Neuron (in vitro differentiated cells): ENCODE measurements around the gene PODXL.

ENCODE experiments used
- H2AFZ ChIP-seq: one replicate; pipeline ENCODE4 v1.6.1; 2013; ENCODE audit warnings: low read depth, mild to moderate bottlenecking, inconsistent platforms, low read length, moderate library complexity
- H3K27me3 ChIP-seq: one replicate; pipeline ENCODE4 v1.6.1; 2013; ENCODE audit warnings: low read length; ENCODE audit not compliant: insufficient read depth
- H3K36me3 ChIP-seq: one replicate; pipeline ENCODE4 v1.6.1; 2013; ENCODE audit warnings: low read length; ENCODE audit not compliant: insufficient read depth
- H3K4me1 ChIP-seq: one replicate; pipeline ENCODE4 v1.6.1; 2013; ENCODE audit warnings: low read length; ENCODE audit not compliant: insufficient read depth
- H3K4me3 ChIP-seq: 2 replicates; pipeline ENCODE4 v1.5.1; 2013; ENCODE audit warnings: mild to moderate bottlenecking, low read length, moderate library complexity
- H3K9me3 ChIP-seq: one replicate; pipeline ENCODE4 v1.6.1; 2013; ENCODE audit warnings: low read length

The PODXL gene

DNA sequence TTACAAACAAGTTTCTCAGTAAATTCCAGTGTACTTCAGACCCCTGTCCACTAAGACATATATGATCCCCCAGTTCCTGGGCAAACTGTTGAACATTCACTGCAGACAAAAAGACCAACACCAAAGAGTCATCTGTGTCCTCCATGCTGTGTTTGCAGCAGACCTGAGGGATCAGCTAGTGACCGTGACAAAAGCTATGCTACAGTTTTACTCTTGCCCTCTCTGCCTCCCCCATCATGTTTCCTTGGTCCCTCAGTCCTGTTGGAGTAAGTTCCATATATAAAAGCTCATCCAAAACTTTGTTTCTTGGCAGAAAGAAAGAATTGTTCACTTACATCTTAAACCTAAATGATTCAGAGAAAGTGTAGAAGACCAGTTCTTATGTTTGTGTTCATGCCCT is 56.1 kb downstream of the PODXL start:
- H3K36me3 ChIP-seq: peaks cover 88% of the 10 kb centered on the region
- no peaks in the 10 kb centered on the region for H3K9me3 ChIP-seq
- H3K4me1 ChIP-seq: peaks cover 20% of the 10 kb centered on the region
- no peaks in the 10 kb centered on the region for H3K27me3 ChIP-seq
- no peak overlapping the region for H3K4me3 ChIP-seq
- no peak overlapping the region for H2AFZ ChIP-seq

GRCh38 chr7:131499801-131500200 is 56.6 kb downstream of the PODXL start:
- Histone ChIP-seq H2AFZ (no peak overlapping the region), H3K4me3 (no peak overlapping the region), H3K4me1 (peaks cover 20% of the 10 kb centered on the region), H3K27me3 (no peaks in the 10 kb centered on the region), H3K36me3 (peaks cover 83% of the 10 kb centered on the region), H3K9me3 (no peaks in the 10 kb centered on the region)

GRCh38 chr7:131498237-131498885 is 58.1 kb downstream of the PODXL start:
- Histone ChIP-seq H3K4me1 (peaks cover 24% of the 10 kb centered on the region), H2AFZ (no peak overlapping the region), H3K9me3 (no peaks in the 10 kb centered on the region), H3K27me3 (no peaks in the 10 kb centered on the region), H3K4me3 (no peak overlapping the region), H3K36me3 (peaks cover 72% of the 10 kb centered on the region)

DNA sequence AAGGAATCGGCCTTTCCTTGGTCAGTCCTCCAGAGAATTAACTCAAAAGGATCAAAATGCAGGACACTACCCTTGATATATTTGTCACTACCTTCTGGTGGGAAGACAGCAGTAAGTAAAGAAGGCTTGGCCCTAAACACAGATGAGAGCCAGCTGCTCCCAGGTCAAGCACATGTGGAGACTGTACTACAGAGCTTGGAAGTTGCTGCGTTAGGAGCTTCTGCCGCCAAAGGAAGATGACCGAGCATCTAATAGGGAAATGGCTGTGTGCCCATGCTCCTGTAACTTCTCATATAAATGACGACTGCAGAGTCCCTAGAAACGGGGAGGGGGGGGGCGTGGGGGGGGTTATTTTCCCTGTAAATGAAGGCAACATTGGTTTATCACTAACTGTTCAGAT is 59.0 kb downstream of the PODXL start:
- no peaks in the 10 kb centered on the region for H3K9me3 ChIP-seq
- H3K4me1 ChIP-seq: peaks cover 24% of the 10 kb centered on the region
- no peaks in the 10 kb centered on the region for H3K27me3 ChIP-seq
- peaks cover 63% of the 10 kb centered on the region for H3K36me3 ChIP-seq
- no peak overlapping the region for H2AFZ ChIP-seq
- no peak overlapping the region for H3K4me3 ChIP-seq

DNA sequence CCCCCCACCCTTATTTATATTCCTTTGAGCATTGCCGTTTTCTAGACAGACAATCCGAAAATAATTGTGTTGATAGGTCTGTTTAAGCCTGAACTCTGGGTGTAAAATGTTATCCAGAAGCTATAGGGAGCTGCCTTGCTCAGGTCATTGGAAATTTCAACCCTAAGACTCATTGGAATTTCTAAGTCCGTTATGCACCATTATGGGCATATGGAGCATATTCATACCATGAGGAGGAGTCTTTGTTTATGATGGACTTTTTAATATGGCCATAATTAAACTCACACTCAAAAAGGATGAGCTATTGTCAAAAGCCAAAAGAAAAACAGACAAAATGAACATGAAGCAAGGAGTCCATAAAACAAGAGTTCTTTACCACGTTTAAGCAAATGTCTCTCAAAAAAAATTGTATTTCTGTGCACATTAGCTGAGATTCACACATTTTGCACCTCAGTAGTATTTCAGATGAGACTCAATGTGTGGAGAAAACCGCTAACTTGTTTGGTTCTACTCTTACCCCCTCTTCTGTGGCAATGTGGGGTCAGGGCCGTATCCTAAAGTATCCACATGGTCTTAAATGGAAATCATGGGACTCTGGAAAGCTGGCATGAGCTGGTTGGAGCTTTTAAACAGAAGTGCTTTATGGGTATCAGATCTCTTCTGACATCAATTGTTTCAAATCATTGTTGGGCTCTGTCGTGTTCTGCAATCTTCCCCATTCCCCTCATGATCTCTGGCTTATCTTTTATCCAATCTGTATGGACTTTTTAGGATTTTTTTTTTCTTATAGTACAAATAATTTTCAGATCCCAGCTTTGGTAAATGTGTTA is 60.5 kb downstream of the PODXL start:
- no peak overlapping the region for H3K4me3 ChIP-seq
- no peaks in the 10 kb centered on the region for H3K27me3 ChIP-seq
- peaks cover 17% of the 10 kb centered on the region for H3K4me1 ChIP-seq
- no peaks in the 10 kb centered on the region for H3K9me3 ChIP-seq
- H2AFZ ChIP-seq: no peak overlapping the region
- H3K36me3 ChIP-seq: peaks cover 53% of the 10 kb centered on the region

GRCh38 chr7:131494182-131494581 is 62.2 kb downstream of the PODXL start:
- Histone ChIP-seq H3K36me3 (peaks cover 40% of the 10 kb centered on the region), H3K4me3 (no peak overlapping the region), H2AFZ (no peak overlapping the region), H3K27me3 (no peaks in the 10 kb centered on the region), H3K9me3 (no peaks in the 10 kb centered on the region), H3K4me1 (peaks cover 11% of the 10 kb centered on the region)

DNA sequence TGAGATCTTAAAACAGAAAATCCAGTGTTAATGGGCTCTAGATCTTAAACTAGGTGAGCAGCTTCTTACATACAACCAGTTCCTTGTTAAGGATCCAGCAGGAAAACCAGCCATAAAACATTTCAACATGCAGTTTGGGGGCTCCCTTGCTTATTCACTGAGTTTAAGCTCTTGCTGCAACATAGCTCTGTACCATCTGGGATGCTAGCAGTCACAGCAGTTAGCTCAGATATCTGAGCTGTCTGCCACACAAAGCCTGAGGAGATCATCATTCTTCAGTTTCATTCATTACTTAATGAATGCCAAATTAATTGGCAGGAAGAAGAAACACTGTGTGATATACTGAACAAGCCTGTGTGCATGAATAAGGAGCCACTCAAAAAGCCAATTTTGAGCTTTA is 62.8 kb downstream of the PODXL start:
- Histone ChIP-seq H3K4me3 (no peak overlapping the region), H2AFZ (no peak overlapping the region), H3K36me3 (peaks cover 36% of the 10 kb centered on the region), H3K4me1 (peaks cover 11% of the 10 kb centered on the region), H3K27me3 (no peaks in the 10 kb centered on the region), H3K9me3 (no peaks in the 10 kb centered on the region)

- H3K27me3 ChIP-seq: no peaks in the 10 kb centered on the region
- H2AFZ ChIP-seq: no peak overlapping the region
- H3K36me3 ChIP-seq: peaks cover 31% of the 10 kb centered on the region
- no peak overlapping the region for H3K4me3 ChIP-seq
- no peaks in the 10 kb centered on the region for H3K9me3 ChIP-seq
- H3K4me1 ChIP-seq: peaks cover 11% of the 10 kb centered on the region
Measured at GRCh38 chr7:131493081-131493480, 63.3 kb downstream of the PODXL start.

DNA sequence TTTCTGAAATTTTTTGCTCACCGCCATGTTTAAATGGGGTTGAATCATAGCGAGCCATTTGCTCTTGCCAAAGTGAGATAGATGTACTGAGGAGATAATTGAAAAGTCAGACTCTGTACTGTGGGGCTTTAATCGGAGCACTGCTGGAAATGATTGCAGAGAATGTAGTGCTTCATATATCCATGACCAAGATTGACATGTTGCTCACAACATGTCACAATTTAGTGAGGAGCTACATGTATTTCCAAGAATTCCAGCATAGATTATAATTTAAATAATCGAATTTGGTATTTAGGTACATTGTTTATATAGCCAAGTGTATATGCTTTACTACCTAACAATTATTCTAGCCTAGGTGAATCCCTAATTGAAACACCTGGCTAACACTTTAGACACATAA is 66.5 kb downstream of the PODXL start:
- Histone ChIP-seq H3K27me3 (no peaks in the 10 kb centered on the region), H3K36me3 (peaks cover 27% of the 10 kb centered on the region), H2AFZ (no peak overlapping the region), H3K4me3 (no peak overlapping the region), H3K4me1 (peaks cover 4% of the 10 kb centered on the region), H3K9me3 (no peaks in the 10 kb centered on the region)

DNA sequence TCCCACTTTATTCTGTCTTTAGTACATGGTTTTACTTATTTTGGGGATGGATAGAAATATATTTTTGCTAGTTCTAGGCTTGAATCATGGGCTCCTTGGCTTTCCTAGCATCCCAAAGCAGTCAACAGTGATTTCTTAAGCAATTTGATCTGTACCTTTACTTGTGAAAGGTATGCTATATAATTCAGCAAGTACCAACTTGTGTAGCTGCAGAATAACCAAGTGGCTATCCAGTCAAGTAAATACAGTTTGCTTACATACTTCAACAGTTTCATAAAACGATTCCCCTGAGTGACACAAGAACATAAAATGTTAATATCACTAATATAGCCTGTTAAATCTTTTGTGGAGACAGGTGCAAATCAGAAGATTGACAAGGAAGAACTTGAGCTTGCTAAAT is 67.2 kb downstream of the PODXL start:
- Histone ChIP-seq H3K36me3 (peaks cover 31% of the 10 kb centered on the region), H2AFZ (no peak overlapping the region), H3K27me3 (no peaks in the 10 kb centered on the region), H3K4me1 (peaks cover 4% of the 10 kb centered on the region), H3K4me3 (no peak overlapping the region), H3K9me3 (no peaks in the 10 kb centered on the region)

DNA sequence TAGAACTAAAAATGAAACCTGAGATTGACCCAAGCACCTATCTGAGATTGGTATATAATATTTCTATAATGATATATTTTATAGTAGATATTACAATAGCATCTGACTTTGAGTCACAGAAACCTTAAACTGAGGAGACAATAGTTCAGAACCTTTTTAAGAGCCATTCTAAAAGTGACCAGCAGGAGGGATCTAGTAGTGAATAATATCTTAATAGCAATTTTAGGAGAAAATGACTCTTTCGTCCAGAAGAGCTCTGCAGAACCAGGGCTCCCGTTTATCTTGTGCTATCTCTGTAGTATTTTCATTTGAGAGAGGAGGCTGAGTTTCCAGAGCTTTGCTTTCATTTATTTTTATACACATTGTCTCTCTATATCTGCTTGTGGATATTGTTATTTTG is 68.1 kb downstream of the PODXL start:
- Histone ChIP-seq H2AFZ (no peak overlapping the region), H3K4me3 (no peak overlapping the region), H3K36me3 (peaks cover 27% of the 10 kb centered on the region), H3K27me3 (no peaks in the 10 kb centered on the region), H3K4me1 (peaks cover under 1% of the 10 kb centered on the region), H3K9me3 (no peaks in the 10 kb centered on the region)

- Histone ChIP-seq H3K36me3 (peaks cover 27% of the 10 kb centered on the region), H3K9me3 (no peaks in the 10 kb centered on the region), H3K27me3 (no peaks in the 10 kb centered on the region), H3K4me3 (no peak overlapping the region), H3K4me1 (no peaks in the 10 kb centered on the region), H2AFZ (no peak overlapping the region)
Measured at GRCh38 chr7:131487217-131487616, 69.2 kb downstream of the PODXL start.

- H3K27me3 ChIP-seq: no peaks in the 10 kb centered on the region
- H3K4me3 ChIP-seq: no peak overlapping the region
- no peak overlapping the region for H2AFZ ChIP-seq
- no peaks in the 10 kb centered on the region for H3K9me3 ChIP-seq
- peaks cover 22% of the 10 kb centered on the region for H3K36me3 ChIP-seq
- no peaks in the 10 kb centered on the region for H3K4me1 ChIP-seq
Measured at GRCh38 chr7:131486346-131486745, 70.1 kb downstream of the PODXL start.
